HUES48 (cell line): Measurements from ENCODE around the gene RASGRF1.
"Not testable (repeated sequence)": the region's sequence is repeated elsewhere in the genome, so short reads cannot be mapped to it uniquely, and the experiment has no call there.

Source experiments
- H3K27ac ChIP-seq: one replicate; pipeline ENCODE4 v1.7.0; 2013; ENCODE audit warnings: low read depth, low read length, inconsistent platforms
- H3K27me3 ChIP-seq: 2 replicates; pipeline ENCODE4 v1.6.1; 2013; ENCODE audit warnings: mild to moderate bottlenecking, low read length; ENCODE audit not compliant: control insufficient read depth, insufficient read depth
- H3K36me3 ChIP-seq: 2 replicates; pipeline ENCODE4 v1.6.1; 2013; ENCODE audit warnings: low read length; ENCODE audit not compliant: control insufficient read depth, insufficient read depth
- H3K4me1 ChIP-seq: 2 replicates; pipeline ENCODE4 v1.6.1; 2013; ENCODE audit warnings: mild to moderate bottlenecking, low read length; ENCODE audit not compliant: control insufficient read depth, insufficient read depth
- H3K4me3 ChIP-seq: 2 replicates; pipeline ENCODE4 v1.5.1; 2013; ENCODE audit warnings: mild to moderate bottlenecking, low read depth, low read length
- H3K9ac ChIP-seq: 2 replicates; pipeline ENCODE4 v1.6.1; 2013; ENCODE audit warnings: mild to moderate bottlenecking, low read depth, low read length, moderate library complexity
- H3K9me3 ChIP-seq: 2 replicates; pipeline ENCODE4 v1.6.1; 2013; ENCODE audit warnings: low read length; ENCODE audit not compliant: control insufficient read depth, insufficient read depth

Gene RASGRF1

GRCh38 chr15:79122991-79123390, 32.4 kb upstream of the RASGRF1 start:
- Histone ChIP-seq H3K27me3 (no peaks in the 10 kb centered on the region; the same call in 1 of the 2 replicates), H3K9me3 (no peaks in the 10 kb centered on the region), H3K9ac (no peak overlapping the region), H3K4me3 (no peak overlapping the region), H3K36me3 (no peaks in the 10 kb centered on the region), H3K27ac (no peak overlapping the region), H3K4me1 (no peaks in the 10 kb centered on the region)

- no peaks in the 10 kb centered on the region for H3K36me3 ChIP-seq
- H3K27me3 ChIP-seq, result no peaks in the 10 kb centered on the region; the same call in 1 of the 2 replicates
- H3K27ac ChIP-seq, result no peak overlapping the region
- H3K4me1 ChIP-seq, result no peaks in the 10 kb centered on the region
- H3K4me3 ChIP-seq, result no peak overlapping the region
- no peaks in the 10 kb centered on the region for H3K9me3 ChIP-seq
- H3K9ac ChIP-seq, result no peak overlapping the region
Observed at GRCh38 chr15:79122391-79122790, 31.8 kb upstream of the RASGRF1 start.

DNA sequence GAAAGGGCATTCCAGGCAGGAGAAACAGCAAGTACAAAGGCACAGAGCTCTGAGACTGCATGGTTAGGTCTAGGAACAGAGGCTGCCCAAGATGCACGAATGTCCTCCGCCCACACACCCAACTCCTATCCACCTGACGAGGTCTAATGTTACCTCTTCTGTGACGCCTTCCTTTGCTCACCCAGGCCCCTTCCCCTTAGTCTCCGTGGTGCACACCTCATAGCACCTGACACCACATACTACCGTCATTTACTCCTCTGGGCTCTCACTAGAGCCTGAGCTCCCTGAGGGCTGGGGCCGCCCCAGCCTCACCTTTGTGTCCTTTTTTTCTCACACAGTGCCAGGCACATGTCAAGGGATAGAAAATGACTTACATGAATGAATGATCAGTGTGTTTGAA, 31.0 kb upstream of the RASGRF1 start:
- H3K4me1 ChIP-seq, result no peaks in the 10 kb centered on the region
- no peaks in the 10 kb centered on the region for H3K36me3 ChIP-seq
- no peak overlapping the region for H3K4me3 ChIP-seq
- H3K9ac ChIP-seq, result no peak overlapping the region
- no peaks in the 10 kb centered on the region for H3K9me3 ChIP-seq
- H3K27ac ChIP-seq, result no peak overlapping the region
- H3K27me3 ChIP-seq, result no peaks in the 10 kb centered on the region; the same call in 1 of the 2 replicates

GRCh38 chr15:79117442-79118204, 27.0 kb upstream of the RASGRF1 start:
- no peak overlapping the region for H3K4me3 ChIP-seq
- no peaks in the 10 kb centered on the region for H3K9me3 ChIP-seq
- no peaks in the 10 kb centered on the region for H3K4me1 ChIP-seq
- no peaks in the 10 kb centered on the region for H3K36me3 ChIP-seq
- no peak overlapping the region for H3K27ac ChIP-seq
- no peak overlapping the region for H3K9ac ChIP-seq
- H3K27me3 ChIP-seq, result no peaks in the 10 kb centered on the region; the same call in 1 of the 2 replicates

- Histone ChIP-seq H3K4me3 (no peak overlapping the region), H3K27me3 (no peaks in the 10 kb centered on the region; the same call in 1 of the 2 replicates), H3K9me3 (no peaks in the 10 kb centered on the region), H3K36me3 (no peaks in the 10 kb centered on the region), H3K27ac (no peak overlapping the region), H3K9ac (no peak overlapping the region), H3K4me1 (no peaks in the 10 kb centered on the region)
Observed at GRCh38 chr15:79116771-79117170, 26.2 kb upstream of the RASGRF1 start.

GRCh38 chr15:79115986-79116665, 25.5 kb upstream of the RASGRF1 start:
- H3K27ac ChIP-seq, result no peak overlapping the region
- H3K4me1 ChIP-seq, result no peaks in the 10 kb centered on the region
- no peaks in the 10 kb centered on the region for H3K36me3 ChIP-seq
- H3K9me3 ChIP-seq, result no peaks in the 10 kb centered on the region
- no peak overlapping the region for H3K9ac ChIP-seq
- no peaks in the 10 kb centered on the region for H3K27me3 ChIP-seq
- H3K4me3 ChIP-seq, result no peak overlapping the region

DNA sequence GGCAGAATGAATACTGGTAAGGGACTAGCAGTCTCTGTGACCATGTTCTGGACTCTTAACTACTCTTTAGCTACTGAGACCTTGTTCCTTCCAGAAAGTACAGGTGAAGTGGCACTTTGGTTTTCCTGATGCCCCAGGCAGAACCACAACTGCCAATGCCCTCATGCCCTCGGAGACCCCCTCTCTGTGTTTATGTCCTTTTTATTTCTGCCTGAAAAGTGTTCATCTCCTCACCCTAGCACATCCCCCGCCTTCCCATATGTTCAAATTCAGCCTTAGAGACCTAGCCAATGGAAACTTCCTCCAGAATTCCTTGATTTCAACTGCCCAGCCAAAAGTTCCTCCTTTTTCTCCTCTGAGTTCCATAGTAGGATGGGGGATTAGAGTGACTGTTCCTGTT, 23.3 kb upstream of the RASGRF1 start:
- Histone ChIP-seq H3K9me3 (no peaks in the 10 kb centered on the region), H3K27ac (no peak overlapping the region), H3K36me3 (no peaks in the 10 kb centered on the region), H3K9ac (no peak overlapping the region), H3K27me3 (no peaks in the 10 kb centered on the region), H3K4me3 (no peak overlapping the region), H3K4me1 (no peaks in the 10 kb centered on the region)

DNA sequence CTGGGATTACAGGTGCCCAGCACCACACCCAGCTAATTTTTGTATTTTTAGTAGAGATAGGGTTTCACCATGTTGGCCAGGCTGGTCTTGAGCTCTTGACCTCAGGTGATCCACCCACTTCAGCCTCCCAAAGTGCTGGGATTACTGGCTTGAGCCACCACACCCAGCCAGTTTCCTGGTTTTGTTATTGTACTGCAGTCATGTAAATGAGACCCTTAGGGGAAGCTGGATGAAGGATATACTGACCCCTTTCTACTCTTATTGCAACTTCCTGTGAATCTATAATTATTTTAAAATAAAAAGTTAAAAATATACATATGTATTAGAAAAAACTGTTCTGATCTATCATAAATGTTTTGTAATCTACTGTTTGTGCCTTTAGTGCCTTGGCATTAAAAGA, 20.8 kb upstream of the RASGRF1 start:
- H3K9ac ChIP-seq, H3K9me3 ChIP-seq, H3K4me3 ChIP-seq, H3K36me3 ChIP-seq, H3K4me1 ChIP-seq, H3K27me3 ChIP-seq, H3K27ac ChIP-seq: not testable (repeated sequence)

DNA sequence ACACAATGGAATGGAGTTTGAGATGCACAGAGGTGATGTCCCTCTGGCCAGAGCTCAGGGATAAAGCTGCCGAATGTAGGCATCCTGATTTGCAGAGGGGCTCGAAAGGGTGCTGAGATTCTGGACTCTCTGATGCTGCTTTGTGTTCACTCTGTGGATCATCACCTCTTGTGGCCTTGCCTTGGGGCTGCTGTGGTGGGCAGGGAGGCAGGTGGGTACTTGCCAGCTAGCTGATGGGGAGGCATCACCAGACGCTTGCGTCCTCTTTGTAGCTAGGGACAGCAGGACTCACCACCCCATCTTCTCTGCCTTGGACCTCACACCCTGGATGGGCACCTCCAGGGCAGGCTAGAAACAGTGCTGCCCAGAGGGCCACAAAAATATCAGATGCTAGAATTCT, 14.6 kb upstream of the RASGRF1 start:
- Histone ChIP-seq H3K27me3 (peaks cover 19% of the 10 kb centered on the region), H3K4me1 (no peaks in the 10 kb centered on the region), H3K9ac (no peak overlapping the region), H3K27ac (no peak overlapping the region), H3K36me3 (no peaks in the 10 kb centered on the region), H3K9me3 (no peaks in the 10 kb centered on the region), H3K4me3 (no peak overlapping the region)

DNA sequence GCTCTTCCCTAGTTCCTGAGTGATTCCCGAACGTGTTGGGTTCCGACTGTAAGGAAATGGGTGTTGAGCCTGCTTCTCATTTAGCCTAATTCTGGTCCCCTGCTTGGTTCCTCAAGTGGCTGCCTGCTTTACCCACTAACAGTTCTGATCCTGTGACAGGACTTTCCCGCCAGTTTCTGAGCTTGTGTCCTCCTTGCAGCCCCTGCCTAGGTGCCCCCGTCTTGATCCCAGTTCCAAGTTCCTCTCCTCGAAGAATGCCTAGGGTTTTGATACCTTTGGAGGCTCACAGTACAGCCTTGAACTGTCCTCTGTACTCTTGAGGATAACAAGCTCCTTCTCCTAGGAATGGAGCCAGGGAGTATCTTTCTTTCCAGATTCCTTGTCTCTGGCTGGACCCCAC, 12.0 kb upstream of the RASGRF1 start:
- no peaks in the 10 kb centered on the region for H3K9me3 ChIP-seq
- no peaks in the 10 kb centered on the region for H3K36me3 ChIP-seq
- H3K4me1 ChIP-seq, result no peaks in the 10 kb centered on the region
- peaks cover 19% of the 10 kb centered on the region for H3K27me3 ChIP-seq
- H3K27ac ChIP-seq, result no peak overlapping the region
- no peak overlapping the region for H3K4me3 ChIP-seq
- H3K9ac ChIP-seq, result no peak overlapping the region

DNA sequence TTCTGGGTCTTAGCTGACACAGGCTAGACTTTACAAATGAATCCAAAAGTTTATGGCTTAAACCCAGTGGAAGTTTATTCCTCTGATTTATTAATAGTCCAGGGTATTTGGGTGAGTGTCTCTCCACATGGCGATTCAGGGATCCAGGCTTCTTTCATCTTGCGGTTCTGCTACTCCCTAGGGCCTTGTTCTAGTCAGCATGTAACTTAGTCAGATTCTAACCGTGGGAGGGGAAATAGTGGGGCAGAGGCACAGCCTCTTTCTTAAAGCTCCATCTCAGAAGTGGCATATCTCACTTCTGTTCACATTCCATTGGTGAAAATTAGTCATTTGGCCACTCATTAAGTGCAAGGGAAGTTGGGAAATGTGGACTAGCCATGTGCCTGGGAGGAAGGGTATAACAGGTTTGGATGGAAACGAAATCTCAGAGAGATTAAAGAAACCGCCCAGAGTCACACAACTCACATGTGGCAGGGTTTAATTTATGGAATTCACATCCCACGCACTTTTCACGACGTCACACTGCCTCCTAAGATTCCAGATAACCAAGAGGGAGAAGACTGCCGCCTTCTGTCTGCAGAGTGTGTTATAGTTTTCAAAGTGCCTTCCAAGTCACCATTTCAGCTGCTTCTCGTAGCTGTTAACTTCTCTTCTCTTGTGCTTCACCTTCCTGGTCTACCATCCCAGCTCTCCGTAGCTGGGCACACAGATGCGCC, 11.4 kb upstream of the RASGRF1 start:
- Histone ChIP-seq H3K4me1 (no peaks in the 10 kb centered on the region), H3K27ac (no peak overlapping the region), H3K36me3 (no peaks in the 10 kb centered on the region), H3K27me3 (peaks cover 23% of the 10 kb centered on the region), H3K4me3 (no peak overlapping the region), H3K9me3 (no peaks in the 10 kb centered on the region), H3K9ac (no peak overlapping the region)
